NCI-H1436 (cell line): ENCODE data around the gene ATP1B2.
"Not testable (repeated sequence)": the region's sequence is repeated elsewhere in the genome, so short reads cannot be mapped to it uniquely, and the experiment has no call there.

Experiments
- DNase-seq: peaks from one replicate; lab custom pipeline; 2025; lab: John Stamatoyannopoulos, UW

The ATP1B2 gene, protein sequence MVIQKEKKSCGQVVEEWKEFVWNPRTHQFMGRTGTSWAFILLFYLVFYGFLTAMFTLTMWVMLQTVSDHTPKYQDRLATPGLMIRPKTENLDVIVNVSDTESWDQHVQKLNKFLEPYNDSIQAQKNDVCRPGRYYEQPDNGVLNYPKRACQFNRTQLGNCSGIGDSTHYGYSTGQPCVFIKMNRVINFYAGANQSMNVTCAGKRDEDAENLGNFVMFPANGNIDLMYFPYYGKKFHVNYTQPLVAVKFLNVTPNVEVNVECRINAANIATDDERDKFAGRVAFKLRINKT

DNA sequence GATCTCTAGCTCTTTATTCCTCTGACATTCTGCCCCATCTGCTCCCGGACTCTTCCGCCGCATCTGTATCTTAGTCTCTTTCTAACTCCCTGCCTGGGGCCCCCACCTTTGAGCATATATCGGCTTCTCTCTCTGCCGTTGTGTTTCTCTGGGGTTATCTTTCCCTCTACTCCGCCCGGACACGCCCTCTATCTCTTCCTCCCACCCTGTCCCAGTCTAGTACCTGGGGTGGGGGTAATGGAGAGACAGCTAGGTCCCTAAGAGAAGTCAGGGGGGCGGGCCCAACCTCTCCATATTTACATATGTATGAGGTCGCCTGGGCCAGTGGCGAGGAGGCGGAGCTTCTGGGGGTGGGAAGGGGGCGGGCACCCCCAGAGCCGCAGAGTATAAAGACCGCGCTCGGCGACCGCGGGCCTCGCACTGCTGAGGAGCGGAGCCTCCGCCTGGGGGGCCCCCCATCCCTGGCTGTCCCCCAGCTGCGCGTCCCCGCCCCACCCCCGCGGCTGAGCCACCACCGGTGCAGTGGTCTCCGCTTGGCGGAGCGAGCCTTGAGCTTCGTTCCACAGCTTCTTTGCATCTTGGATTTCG lies at the start of gene ATP1B2:
ATP1B2 (plus strand) TSS at position 418 of the 588 bp plus-strand sequence. CDS start 593 bp downstream, outside the sequence.
- peak; percentile 73 for DNase-seq

DNA sequence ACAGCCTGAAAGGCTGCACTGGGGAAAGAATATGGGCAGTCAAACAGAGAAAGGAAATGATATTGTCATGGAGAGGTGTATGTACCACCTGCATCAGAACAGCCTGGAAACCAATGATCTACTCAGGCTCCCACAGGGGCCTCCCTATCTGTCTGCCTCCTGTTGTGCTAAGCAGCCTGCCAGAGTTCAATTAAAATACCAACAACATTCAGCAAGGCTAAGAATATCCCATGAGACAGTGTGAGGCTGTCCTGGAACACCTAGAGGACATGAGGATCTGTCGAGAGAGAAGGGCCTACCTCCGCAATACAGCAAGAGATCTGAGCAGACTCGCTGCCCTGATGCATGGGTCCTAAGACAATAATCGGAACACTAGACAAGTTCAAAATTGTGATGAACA lies 44.4 kb upstream of the ATP1B2 start:
- no peak for DNase-seq

DNA sequence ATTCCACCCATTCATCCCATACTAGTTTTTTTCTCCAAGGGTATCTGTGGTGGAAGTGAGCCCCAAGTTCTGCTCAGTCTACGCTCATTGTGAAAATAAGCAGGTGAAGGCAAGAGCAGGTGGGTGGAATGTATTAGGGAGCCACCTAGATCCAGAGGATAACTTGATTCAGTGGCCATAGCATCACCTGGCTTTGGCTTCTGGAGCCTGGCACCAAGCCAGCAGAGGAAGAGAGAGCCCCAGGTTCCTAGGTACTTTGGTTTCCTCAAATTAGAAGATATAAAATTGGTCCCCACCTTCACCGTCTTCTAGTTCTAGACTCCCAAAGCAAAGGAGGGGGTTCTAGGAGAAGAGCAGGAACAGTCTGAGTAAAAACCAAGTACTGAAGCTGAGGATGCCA lies 40.1 kb upstream of the ATP1B2 start:
- DNase-seq: no peak

DNA sequence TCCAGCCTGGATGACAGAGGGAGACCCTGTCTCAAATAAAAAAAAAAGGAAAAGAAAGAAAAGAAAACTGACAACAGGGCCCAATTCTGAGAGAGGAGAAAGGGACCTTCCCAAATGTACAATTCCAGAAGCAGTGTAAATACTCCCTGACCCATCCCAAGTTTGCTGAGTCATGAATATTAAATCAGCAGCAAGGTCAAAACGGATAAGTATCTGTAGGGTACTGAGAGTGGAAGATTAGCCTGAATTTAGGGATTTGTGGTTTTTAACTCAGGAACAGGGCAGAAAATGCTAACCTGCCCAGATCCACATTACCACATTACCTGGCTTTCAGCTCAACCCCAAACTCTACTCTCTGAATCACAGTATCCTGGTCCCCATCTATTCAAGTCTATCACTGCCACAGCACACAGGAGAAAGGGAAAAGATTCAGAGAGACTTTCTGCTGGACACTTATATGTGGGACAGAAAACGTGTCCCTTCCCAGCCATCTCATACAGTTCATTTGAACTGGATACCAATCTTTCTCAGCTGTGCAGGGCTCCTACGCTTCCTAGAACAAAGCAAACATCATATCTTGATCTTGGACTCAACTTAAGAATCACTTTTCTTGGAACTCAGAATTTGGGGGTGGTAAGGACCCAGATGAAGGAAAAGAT lies 39.0 kb upstream of the ATP1B2 start:
- no peak for DNase-seq

DNA sequence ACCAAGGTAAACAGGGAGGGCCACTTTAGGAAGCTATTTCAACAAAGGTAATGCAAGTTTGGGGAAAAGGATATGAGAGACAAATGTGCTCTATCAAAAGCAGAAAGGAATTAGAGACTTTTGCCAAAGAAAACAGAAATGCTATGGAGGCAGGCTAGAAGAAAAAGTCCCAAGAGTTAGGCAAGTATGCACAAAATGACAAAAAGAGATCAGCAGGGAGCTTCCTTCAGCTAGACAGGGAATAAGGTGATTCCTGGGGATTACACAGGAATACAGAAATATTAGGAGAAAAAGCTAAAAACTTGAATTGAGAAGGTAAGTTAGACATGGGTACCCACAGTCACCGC lies 38.5 kb upstream of the ATP1B2 start:
- DNase-seq: no peak

DNA sequence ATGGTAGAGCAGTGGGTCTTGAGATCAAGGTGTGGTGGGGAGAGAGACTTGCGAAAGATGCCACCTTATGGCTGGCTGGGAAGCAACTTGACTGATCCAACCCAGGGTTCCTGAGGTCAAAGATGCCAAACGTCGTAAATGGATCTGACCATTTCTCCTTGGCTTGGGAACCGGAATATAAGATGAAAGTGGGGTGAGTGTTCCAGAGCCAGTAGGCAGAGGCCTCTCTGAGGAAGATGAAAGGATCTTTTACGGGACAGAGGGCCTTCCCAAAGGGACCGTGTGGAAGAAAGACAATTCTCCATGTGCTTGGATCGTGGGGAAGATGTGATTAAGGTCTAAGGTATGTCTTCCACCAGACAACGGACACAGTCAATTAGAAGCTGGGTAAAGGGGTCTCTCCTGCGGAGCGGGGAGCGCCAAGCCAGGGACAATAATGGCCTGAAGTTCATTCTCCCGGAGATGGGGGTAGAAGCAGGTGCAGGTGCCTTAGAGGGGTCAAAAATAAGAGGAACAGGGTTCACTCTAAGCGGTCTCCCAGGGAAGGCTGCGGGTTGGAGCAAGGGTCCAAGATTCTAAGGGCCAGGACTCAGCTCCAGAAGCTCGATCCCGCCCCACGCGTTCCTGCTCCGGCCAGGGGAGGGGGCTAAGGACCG lies 36.8 kb upstream of the ATP1B2 start:
- DNase-seq: no peak

DNA sequence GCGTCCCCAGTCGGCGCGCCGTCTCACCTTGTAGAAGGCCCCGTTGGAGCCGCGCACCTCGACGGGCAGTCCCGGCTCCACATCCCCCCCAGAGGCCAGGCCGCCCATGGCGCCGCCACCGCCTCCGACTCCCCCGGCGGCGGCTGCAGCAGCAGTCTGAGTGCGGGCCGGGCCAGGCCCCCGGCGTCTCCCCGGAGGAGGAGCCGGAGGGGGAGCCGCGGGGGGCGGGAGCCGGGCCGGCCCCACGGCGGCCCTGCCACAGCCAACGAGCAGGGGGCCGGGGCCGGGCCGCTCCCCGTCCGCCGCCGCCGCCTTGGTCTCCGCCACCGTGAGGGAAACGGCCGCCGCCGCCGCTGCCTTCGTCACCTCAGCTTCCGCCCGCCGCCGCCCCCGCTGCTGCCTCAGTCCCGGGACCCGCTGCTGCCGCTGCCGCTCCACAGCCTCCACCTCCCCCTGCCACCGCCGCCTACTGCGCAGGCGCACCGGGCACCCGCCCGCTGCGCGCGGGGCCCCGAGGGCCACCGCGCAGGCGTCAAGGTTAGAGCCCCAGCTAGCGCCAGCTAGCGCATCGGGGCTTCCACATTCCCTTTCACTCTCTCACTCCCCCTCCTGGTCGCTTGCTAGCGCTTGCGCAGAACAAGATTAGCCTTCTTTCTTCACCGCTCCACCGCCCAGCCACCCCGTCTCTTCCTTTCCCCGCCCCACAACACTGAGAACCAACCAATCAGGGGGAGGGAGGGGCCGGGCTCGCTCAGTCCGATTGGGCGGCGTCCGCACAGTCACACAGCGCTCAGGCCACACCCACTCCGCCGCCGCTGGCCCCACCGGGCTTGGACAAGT lies 36.1 kb upstream of the ATP1B2 start, which contains the start of gene FXR2:
FXR2 (minus strand) TSS at position 473 of the 840 bp plus-strand sequence; CDS start at position 108, 365 bp downstream.
- DNase-seq: peak; percentile 99

DNA sequence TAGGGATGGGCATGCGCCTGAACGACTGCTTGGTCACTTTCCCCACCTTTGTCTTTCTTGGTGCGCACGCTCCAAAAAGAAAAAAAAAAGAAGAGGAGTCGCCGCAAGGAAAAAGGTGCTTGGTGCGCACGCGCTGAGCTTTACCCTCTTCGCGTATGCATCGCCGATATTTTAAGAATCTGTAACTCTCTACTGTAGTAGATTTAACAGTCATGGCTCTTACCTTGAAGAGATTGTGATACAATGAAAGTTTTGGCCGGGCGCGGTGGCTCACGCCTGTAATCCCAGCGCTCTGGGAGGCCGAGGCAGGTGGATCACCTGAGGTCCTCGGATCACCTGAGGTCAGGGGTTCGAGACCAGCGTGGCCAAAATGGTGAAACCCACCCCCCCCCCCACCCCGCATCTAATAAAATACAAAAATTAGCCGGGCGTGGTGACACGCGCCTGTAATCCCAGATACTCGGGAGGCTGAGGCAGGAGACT lies 35.4 kb upstream of the ATP1B2 start:
- DNase-seq: no peak

DNA sequence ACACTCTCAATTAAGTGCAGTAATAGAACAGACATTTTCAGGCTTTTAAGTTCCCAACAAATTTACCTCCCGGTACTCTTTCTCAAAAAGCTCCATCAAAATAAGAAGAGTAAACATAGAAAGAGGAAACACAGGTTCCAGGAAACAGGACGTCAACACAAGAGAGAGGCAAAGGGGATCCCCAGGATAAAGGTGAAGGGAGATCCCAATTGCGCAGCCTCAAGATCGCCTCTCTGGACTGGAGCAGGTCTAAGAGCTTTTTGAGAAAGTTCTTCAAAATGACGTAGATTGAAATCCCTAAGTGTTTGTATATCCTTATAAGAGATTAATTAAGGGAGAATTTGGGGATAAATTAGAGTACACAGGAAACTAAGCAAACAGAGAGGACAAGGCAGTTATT lies 32.1 kb upstream of the ATP1B2 start:
- no peak for DNase-seq

DNA sequence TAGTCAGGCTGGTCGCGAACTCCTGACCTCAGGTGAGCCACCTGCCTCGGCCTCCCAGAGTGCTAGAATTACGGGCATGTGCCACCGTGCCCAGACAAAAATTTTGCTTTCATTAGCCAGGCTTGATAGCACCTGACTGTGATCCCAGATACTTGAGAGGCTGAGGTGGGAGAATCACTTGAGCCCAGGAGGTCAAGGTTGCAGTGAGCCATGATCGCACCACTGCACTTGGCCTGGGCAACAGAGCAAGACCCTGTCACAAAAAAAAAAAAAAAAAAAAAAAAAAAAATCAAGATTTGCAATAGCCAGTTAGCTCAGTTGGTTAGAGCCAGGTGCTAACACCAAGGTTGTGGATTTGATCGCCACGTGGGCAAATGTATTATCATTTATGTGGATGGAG lies 29.9 kb upstream of the ATP1B2 start:
- no peak for DNase-seq

DNA sequence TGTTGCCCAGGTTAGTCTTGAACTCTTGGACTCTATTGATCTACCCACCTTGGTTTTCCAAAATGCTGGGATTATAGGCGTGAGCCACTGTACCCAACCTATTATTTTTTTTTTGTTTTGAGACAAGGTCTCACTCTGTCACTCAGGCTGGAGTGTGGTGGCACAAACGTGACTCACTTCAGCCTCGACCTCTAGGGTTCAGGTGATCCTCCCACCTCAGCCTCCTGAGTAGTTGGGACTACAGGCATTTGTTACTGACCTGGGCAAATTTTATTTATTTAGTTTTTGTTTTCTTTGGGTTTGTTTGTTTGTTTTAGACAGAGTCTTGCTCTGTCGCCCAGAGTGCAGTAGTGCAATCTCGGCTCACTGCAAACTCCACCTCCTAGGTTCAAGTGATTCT lies 27.1 kb upstream of the ATP1B2 start:
- DNase-seq: no peak

DNA sequence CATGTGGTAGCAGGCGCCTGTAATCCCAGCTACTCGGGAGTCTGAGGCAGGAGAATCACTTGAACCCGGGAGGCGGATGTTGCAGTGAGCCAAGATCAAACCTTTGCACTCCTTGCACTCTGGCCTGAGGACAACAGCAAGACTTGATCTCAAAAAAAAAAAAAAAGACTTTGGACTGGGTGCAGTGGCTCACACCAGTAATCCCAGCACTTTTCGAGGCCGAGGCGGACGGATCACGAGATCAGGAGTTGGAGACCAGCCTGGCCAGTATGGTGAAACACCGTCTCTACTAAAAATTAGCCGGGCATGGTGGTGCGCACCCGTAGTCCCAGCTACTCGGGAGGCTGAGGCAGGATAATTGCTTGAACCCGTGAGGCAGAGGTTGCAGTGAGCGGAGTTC lies 25.0 kb upstream of the ATP1B2 start:
- DNase-seq: not testable (repeated sequence)

DNA sequence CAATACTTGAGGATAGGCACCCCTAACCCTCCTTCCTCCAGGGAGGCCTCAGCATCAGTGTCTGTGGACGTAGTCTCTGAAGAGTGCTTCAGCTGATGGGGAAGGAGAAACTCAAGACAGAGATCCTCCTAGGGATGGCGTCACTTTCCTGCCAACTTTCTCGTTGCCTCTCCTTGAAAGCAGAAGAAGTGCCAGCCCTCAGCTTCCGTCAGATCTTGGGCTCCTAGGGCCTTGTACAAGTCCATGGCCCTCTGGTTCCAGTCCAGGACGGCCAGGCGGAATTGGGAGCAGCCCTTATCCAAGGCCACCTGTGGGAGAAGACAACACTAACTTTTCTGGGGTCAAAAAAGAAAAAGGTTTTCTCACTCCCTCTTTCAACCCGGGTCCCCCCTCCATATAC lies 24.4 kb upstream of the ATP1B2 start:
- no peak for DNase-seq

DNA sequence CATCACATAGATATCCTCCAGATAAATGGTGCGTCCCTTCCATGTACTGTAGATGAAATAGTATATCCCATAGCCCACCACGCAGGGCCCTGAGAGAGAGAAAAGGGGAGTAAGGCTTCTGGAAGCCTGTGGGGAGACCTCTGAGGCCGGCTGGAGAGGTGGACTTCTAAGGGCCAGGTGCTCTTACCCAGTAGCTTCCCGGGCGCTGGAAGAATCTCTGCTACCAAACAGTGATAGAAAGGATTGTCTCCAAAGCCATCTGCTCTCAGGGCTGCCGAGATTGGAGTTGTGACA lies 23.8 kb upstream of the ATP1B2 start:
- DNase-seq: no peak

DNA sequence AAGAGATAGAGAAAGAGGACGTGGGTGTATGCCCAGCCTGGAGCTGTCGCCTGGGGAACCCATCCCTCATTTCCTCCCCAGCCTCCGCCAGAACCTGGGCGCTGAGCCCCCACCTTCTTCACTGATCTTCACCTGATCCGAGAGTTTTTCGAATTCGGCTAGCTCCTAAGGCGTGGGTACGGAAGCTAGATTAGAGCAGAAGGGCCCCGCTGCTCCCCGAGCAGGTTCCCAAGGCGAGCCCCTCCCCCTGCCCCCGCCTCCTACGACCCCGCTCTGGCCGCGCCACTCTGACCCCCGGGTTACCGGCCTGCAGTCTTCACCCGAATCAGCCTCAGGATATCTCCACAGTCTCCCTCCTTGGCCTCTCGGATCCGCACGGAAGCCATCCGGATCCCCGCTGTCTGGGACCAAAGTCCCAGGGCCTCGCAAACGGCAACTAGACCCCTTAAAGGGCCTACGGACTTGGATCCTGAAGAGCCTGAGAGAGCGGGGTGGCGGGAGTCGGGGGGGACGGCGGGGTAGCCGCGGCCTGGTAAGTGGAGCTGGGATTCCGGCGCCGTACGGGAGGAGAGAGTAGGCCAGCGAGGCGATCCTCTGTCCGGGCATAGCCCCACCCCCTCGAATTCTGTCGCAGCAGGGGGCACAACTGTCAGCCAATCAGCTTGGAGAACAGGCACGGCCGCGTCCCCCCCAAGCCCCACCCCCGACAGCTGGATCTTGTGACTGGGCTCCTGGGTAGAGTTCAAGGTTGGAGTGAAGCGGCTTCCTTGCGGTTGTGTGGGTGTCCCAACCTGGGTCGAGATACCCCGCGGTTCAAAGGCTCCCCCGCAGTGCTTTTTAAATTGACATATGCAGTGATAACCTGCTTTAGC lies 23.2 kb upstream of the ATP1B2 start, which contains the start of gene SAT2:
SAT2 (minus strand) TSS at position 572 of the 872 bp plus-strand sequence; CDS start at position 386, 186 bp downstream.
- DNase-seq: peak; percentile 84

DNA sequence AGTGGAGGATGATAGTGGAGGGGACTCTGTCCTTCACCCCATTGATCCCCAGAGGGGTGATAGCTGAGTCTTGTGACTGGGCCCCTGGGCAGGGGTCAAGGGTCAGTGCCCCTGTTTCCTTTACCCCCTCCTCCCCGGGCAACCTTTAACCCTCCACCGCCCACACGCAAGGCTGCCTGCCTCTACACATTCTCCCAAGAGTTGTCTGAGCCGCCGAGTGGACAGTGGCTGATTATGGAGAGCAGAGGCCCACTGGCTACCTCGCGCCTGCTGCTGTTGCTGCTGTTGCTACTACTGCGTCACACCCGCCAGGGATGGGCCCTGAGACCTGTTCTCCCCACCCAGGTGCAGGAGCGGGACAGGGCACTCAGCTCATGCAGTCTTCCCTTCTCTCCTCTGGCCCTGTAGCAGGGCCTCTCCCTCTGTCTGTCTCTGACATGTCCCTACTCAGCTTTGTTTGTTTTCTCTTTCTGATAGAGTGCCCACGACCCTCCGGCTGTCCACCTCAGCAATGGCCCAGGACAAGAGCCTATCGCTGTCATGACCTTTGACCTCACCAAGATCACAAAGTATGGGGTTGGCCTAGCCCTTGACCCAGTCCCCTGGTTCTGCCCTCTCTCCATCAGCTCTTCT lies 20.7 kb upstream of the ATP1B2 start, which contains the start of gene SHBG:
SHBG (plus strand) TSS at position 197 of the 633 bp plus-strand sequence; CDS start at position 235, 38 bp downstream.
- no peak for DNase-seq

DNA sequence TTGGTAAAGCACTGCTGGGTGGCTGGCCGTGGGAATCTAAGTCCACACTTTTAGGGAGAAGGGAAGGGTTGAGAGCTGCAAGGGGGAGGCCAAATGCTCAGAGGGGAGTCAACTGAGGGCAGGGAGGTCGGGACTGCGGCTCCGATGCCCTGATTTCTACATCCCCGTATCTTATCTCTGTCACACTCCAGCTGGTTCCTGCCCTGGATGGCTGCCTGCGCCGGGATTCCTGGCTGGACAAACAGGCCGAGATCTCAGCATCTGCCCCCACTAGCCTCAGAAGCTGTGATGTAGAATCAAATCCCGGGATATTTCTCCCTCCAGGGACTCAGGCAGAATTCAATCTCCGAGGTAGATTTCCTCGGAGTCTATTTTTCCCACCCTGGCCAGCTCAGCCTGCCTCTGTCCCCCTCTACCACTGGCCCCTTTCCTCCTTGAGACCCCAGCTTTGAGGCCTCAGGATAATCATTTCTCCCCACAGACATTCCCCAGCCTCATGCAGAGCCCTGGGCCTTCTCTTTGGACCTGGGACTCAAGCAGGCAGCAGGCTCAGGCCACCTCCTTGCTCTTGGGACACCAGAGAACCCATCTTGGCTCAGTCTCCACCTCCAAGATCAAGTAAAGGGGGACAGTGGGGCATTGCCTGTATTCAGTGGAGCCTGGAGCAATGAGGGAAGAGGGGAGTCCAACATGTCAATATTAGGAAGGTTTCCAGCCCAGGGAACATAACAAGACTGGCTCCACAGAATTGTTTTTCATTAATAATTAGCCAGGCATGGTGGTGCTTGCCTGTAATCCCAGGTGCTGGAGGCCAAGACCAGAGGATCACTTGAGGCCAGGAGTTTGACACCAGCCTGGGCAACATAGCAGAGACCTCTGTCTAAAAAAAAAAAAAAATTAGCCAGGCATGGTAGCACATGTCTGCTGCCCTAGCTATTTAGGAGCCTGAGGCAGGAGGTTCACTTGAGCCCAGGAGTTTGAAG lies 19.0 kb upstream of the ATP1B2 start:
- no peak for DNase-seq

DNA sequence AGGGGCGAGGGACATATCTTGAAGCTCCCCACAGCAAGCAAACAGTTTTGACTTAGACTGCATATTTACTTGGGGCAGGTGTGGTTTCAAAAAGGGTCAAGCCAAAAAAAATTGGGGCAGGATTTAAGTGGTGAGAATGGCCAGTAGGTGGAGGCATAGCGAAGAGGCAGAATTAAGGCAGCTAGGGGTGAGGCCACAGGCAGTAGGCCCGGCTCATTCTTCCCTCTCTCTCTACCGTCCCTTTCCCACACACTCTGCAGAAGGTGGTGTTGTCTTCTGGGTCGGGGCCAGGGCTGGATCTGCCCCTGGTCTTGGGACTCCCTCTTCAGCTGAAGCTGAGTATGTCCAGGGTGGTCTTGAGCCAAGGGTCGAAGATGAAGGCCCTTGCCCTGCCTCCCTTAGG lies 18.2 kb upstream of the ATP1B2 start:
- DNase-seq: no peak

DNA sequence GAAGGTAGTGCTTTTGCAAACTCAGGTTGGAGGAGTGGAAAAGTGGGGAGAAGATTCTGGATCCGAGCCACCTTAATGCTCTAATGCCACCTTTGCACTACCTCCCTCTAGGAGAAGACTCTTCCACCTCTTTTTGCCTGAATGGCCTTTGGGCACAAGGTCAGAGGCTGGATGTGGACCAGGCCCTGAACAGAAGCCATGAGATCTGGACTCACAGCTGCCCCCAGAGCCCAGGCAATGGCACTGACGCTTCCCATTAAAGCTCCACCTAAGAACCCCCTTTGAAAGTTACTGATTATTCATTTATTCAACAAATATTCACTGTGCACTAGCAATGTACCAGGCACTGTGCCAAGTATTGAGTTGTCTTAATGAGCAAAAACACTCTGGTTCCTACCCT lies 17.6 kb upstream of the ATP1B2 start:
- no peak for DNase-seq
